ENCODE data around the gene CLEC5A.
A peak's percentile ranks its signal among the peaks of the same experiment; 100 is the strongest.
"Not testable (repeated sequence)": the region's sequence is repeated elsewhere in the genome, so short reads cannot be mapped to it uniquely, and the experiment has no call there.

Gene CLEC5A

DNA sequence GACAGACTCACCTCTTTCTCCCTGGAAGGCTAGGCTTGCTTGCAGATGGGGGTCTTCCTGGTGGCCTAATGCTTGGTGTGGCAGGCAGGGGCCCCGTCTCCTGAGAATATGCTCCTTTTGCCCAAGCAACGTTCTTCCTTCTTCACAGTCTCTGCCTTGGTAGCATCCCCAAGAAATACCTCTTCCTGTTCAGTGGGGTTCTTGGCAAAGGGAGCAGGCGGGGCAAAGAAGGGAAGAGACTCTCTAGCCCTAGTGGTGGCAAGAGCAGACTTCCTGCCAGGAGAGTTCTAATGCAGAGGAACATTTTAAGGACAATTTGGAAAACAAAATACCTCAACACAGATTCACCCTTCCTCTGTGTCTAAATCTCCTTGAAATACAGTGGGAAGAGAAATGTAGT, at the start of gene CLEC5A:
CLEC5A (minus strand) TSS at position 179 of the 400 bp plus-strand sequence. CDS start 682 bp downstream, outside the sequence.
- DNase-seq (ENCODE audit: low spot score): no peak

- DNase-seq (ENCODE audit: low spot score): no peak
Measured at GRCh38 chr7:141993354-141993753, 46.6 kb upstream of the CLEC5A start.

DNA sequence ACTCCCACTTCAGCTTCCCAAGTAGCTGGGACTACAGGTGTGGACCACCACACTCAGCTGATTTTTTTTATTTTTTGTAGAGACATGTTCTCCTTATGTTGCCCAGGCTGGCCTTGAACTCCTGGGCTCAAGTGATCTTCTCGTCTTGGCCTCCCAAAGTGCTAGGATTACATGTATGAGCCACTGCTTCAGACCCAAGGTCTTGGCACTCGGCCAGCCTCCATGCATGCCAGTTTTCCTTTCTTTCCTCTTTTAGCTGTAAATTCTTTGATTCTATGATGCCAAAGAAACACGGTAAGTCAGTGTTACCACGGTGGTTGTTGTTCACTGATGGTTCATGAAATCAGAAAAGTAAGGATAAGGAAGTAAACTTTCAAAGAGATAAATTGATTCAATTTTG, 45.9 kb upstream of the CLEC5A start:
- no peak for DNase-seq (ENCODE audit: low spot score)

GRCh38 chr7:141992156-141992555, 45.4 kb upstream of the CLEC5A start:
- DNase-seq (ENCODE audit: low spot score): no peak

DNA sequence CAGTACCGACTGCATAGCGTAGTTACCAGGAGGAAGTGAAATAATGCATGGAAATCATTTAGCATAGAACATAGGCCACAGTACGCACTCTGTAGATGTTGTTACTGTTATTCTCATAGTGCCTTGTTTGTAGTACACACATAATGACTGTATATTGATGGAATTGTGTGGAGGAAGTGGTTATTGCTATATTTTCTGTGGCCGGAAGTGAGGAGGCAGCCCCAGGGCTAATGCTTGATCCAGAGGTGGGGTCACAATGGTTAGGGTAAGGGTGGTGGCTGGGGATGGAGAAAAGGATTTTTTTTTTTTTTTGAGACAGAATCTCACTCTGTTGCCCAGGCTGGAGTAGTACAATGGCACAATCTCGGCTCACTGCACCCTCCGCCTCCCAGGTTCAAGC, 44.4 kb upstream of the CLEC5A start:
- DNase-seq (ENCODE audit: low spot score): no peak

DNA sequence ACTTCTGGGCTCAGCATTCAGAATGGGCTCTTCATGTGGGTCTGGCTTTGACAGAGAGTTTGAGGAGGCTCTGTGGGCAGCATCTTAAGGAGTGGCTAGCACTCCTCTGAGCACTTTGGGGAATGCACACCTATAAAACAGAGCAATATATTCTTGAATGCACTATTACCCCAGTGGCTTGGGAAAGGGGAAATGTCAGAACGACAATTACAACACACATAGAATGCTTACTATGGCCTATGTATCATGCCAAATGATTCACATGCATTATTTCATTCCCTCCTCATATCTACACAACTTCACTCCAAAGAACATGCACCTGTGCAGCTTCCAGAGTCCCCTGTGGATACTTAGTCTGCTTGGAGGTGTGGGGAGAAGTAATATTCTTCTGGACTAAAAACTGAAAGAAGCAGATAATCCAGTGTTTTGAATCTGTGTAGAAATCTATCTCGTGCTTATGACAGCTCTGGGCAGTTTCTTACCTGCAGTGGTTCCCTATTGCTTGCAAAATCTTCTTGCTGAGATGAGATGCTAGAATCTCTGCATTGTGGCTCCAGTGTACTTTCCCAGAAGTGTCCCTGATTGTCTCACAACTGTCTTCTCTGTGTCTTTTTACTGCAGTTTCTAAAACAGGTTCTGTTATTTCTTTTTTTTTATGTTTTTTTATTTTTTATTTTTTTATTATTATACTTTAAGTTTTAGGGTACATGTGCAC, 43.4 kb upstream of the CLEC5A start:
- DNase-seq (ENCODE audit: low spot score): no peak

GRCh38 chr7:141987803-141988202, 41.0 kb upstream of the CLEC5A start:
- DNase-seq (ENCODE audit: low spot score): not testable (repeated sequence)

DNA sequence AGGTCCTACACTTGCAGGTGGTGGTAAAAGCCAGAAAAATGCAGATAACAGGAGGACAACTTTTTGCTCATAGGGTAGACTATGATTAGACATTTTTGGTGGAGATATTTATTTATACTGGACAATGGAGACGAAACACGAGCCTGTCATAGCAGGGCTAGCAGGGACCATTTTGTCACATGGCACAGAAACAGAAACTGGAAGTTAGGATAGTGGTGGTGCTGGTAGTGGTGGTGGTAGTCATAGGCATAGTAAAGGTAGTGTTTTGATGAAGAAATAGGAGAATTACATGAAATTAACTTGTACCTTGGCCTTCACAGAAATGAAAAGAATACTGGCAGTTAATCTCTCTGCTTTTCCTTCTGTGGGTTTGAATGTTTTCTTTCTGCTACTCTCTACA, 40.1 kb upstream of the CLEC5A start:
- no peak for DNase-seq (ENCODE audit: low spot score)

- DNase-seq (ENCODE audit: low spot score): not testable (repeated sequence)
Measured at GRCh38 chr7:141985926-141986325, 39.2 kb upstream of the CLEC5A start.

DNA sequence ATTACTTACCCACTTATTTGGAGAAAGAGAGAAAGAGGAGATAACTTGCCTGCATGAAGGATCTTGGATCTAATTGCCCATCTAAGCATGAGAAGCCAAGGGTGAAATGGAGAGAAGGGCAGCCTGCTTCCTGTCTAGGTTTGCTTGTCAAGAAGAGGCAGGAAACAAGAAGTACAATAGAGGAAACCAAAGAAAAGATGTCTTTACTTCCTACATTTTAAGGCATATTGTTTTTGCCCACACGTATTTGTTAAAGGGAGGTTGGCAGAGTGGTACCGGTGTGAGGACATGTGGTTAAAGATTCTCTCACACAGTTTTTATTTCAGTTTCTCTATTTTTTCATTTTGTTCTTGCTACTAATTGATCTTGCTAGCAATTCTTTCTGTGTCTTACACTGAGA, 32.8 kb upstream of the CLEC5A start:
- DNase-seq (ENCODE audit: low spot score): no peak

- no peak for DNase-seq (ENCODE audit: low spot score)
Measured at GRCh38 chr7:141978351-141978750, 31.6 kb upstream of the CLEC5A start.

DNA sequence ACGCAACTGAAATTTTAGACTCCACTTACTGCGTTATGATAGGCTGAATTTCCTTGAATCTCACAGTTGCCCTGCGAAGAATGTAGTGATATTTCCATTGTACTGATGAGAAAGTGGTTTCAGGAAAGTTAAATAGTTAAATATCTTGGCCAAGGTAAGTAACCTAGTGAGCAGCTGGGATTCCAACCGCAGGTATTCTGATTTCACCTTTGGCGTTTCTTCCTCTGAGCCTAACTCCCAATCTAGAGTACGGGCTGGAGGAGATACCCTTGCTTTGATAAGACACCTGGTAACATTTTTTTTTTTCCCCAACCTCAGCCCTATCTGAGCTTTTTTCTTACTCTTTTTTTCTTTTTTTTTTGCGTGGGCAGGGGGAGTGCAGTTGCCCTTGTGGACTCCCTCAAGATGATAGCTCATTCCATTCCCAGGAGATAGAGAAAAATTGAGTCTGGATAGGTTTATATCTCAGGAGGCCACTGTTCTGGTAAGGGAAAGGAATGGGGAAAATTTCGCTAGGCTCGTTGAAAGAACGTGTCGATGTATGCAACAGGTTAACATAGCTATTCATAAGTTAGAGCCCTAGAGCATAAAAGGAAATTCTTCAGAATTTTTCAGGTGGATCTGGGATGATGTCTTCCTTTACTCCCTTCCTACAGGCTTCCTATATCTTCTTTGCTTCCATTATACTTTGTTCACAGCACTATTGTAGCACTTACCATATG, 29.9 kb upstream of the CLEC5A start:
- no peak for DNase-seq (ENCODE audit: low spot score)

DNA sequence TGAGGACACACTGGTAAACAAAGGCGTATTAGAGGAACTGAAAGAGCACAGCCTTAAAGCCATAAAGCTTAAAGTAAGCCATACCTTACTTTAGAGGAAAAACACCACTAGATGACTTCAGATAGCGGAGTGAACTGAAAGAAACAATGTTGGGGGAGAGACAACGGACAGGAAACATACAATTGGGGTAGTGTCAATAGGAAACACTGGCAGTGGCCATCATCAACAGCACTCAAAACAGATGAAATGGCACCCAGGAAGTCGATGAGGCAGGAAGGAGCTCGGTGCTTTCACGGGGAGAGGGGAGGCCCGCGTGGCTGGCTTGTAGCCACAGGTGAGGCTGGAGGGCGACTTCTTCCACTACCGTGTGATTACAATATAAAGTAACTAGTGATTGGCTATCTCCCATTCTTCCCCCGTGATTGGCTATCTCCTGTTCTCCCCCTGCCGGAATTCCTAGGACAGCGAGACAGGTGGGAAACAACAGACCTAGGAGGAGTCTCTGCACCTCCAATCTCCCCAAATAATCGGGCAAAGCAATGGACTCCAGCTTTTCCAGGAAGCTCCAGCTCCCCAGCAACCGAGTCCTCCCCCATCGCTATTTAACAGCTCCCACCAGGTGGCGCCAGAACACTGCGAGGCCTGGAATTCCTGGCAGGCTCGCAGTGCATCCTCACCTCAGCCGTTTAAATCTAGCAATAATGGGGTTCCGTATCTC, 29.2 kb upstream of the CLEC5A start:
- peak; percentile 79 for DNase-seq (ENCODE audit: low spot score)

GRCh38 chr7:141974831-141975230, 28.1 kb upstream of the CLEC5A start:
- peak; percentile 21 for DNase-seq (ENCODE audit: low spot score)

DNA sequence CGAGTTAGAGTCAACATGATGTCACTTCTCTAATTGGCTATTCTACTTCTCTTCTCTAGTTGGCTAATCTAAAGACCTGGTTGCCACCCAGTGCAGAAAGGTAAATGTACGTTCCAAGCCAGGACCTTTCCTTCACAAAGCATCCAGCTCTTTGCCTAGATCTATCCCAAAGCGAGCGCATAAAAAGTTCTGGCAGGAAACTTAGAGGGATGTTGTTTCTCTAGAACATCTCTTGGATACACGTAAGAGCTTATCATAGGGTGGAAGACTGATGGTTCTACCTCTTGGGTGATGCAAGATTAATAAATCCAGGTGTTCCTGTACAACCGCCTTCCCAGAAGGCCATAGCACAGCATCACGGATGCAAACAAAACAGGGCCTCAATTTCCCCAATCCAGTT, 26.9 kb upstream of the CLEC5A start, which contains the start of gene TAS2R38:
TAS2R38 (minus strand) TSS at position 101 of the 400 bp plus-strand sequence; CDS start at position 17, 84 bp downstream.
- DNase-seq (ENCODE audit: low spot score): no peak

DNA sequence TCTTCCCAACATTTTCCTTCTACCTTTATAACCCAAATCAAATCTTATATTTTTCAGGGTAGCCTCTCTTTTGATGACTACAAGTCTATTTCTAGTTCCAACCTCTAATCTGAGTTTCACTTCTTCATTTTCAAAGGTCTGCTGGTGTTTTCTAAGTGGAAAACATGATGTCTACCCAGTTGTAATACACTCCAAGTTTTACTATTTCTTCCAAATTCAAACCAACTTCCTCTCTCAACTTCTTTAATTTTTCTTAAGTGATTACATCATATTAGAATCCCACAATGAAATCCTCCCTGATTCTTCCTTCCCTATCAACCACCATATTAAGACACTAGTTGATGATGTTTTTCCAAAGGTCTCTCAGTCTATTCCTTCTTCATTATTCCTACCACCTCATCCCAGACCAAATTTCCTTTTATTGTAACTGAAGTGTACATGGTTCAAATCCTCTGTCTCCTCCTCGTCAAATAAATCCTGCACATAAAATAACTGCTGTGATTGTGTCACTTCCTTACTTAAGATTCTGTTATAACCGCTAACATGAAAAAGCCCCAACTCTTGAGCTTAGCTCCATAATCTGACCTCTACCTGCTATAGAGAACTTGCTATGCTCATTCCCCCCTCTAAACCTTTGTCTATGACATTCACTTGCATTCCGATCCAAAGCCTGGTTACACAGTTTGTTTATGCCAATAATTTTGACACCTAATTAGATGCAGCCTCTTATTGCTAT, 14.1 kb upstream of the CLEC5A start:
- no peak for DNase-seq (ENCODE audit: low spot score)

DNA sequence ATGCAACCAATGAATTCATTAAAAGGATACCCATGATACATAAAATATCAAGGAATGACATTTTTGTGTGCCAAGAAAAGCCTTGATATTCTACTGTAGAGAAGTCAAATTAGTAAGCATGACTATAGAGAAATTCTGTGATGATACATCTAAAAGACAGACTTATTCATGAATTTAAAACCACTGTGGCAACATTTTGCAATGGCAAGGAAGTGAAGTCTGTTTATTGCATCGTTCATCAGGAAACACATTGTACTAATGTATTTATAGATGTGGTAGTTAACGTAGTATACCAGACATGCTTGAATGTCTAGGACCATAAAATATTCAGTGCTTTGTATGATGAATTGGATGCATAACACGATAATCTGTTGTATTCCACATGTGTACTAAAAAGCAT, 9.3 kb upstream of the CLEC5A start:
- DNase-seq (ENCODE audit: low spot score): no peak

- DNase-seq (ENCODE audit: low spot score): no peak
Measured at GRCh38 chr7:141954334-141954733, 7.6 kb upstream of the CLEC5A start.

- DNase-seq (ENCODE audit: low spot score): no peak
Measured at GRCh38 chr7:141952461-141952860, 5.7 kb upstream of the CLEC5A start.

- no peak for DNase-seq (ENCODE audit: low spot score)
Measured at GRCh38 chr7:141950806-141951205, 4.0 kb upstream of the CLEC5A start.

DNA sequence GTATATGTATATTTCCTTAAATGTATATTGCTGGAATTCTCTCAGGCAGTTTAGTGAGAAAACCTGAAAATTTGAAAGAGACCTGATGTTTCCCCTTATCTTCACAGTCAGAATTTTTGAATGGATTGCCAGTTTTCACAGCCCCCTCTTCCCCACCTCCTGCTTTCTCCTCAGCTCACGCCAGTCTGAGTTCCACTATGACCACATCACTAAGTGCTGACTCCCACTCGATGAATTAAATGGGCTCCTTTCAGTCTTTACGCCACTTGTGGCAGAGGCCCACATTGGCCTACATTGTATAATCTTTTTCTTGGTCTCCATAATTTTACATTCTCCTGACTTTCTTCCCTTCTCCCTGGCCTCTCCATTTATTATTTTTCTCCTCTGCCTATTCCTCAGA, 3.1 kb upstream of the CLEC5A start:
- DNase-seq (ENCODE audit: low spot score): no peak

DNA sequence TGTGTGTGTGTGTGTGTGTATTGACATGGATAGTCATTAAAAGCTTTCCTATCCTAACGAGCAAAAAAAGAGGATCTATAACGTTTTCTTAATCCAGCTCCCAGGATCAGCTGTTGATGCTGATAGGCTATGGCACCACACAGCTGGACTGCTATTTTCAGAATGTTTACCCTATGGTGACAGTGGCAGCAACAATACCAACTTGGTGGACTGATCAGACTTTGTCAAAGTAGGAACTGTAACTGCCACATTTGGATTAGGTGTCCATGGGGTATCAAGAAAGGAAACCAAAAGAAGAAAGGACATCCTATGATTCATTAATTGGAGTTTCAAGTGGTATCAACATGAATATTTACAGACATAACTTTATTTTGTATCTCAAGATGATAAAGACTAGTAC, 2.7 kb upstream of the CLEC5A start:
- no peak for DNase-seq (ENCODE audit: low spot score)
